CD1c-positive myeloid dendritic cell (primary cell): ENCODE results near the gene ZNG1A.
"Not testable (repeated sequence)": the region's sequence is repeated elsewhere in the genome, so short reads cannot be mapped to it uniquely, and the experiment has no call there.

ENCODE experiments used
- DNase-seq: peaks from one replicate; pipeline ENCODE4 v3.0.0-alpha.2; 2016; ENCODE audit errors: extremely low spot score

The ZNG1A gene

GRCh38 chr9:98775-99174 is 80.1 kb downstream of the ZNG1A start:
- DNase-seq = not testable (repeated sequence)

DNA sequence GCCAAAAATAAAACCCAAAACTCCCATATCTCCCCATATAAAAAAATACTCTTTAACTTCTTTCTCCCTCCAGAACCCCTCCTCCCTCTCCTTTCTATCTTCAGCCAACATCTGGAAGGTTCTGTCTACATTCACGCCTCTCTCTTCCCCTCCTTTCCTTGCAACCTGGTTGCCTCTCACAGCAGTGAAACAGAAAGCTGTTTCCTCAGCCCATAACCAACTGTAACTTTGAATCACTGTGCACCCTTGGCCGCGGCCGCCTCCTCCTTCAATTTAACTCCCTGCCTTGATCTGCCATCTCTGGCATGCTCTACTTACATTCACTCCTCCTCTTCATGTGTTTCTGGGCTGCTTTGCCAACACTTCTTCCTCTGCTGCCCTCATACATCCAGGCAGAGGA is 83.9 kb downstream of the ZNG1A start:
- DNase-seq = not testable (repeated sequence)

GRCh38 chr9:94323-94722 is 84.5 kb downstream of the ZNG1A start:
- DNase-seq = not testable (repeated sequence)

- DNase-seq = not testable (repeated sequence)
Measured at GRCh38 chr9:93909-94308, 84.9 kb downstream of the ZNG1A start.

DNA sequence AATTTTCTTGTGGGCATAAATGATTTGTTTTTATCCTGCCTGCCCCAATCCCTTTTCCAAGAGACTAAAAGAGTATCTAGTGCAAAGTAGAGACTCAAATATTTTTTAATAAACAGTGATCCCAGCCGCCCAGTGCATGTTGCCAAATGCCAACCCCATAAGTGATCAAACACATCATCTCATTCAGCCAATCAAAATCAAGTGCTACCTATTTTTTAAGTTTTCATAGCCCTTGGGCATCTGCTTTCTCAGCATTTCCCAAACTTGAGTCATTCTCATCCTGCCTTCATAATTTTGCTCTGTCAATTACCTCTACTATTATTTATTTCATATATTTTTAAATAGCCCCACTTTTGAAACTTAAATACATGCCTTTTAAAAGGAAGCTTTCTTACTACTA is 88.0 kb downstream of the ZNG1A start:
- not testable (repeated sequence) for DNase-seq

DNA sequence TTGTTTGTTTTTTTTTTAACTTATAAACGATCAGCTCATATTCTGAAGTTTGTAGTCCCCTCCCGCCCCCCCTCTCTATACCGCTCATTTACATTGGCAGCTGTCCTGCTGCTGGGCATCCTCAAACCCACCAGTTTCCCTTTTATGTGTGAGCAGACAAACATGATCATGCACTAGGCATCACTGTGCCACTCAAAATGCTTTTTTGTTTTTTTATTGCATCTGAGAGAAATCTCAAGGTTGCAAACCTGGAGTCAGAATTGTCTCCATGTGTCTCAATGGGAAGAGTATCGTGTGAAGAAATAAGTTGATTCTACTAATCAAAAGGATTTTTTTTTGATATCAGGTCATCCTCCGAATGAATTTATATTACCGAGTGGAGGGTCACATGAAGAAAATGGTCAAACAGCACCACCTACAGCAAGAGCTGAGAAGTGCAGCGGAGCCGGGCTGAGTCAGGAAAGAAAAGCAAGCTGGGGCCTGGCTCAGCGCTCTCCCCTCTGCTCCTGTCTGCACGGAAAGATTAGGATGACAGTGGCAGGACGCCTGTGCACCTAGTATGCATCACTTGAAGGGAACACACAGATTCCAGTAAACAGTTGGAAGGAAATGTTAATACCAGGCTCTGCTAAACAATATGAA is 90.3 kb downstream of the ZNG1A start:
- DNase-seq = not testable (repeated sequence)

DNA sequence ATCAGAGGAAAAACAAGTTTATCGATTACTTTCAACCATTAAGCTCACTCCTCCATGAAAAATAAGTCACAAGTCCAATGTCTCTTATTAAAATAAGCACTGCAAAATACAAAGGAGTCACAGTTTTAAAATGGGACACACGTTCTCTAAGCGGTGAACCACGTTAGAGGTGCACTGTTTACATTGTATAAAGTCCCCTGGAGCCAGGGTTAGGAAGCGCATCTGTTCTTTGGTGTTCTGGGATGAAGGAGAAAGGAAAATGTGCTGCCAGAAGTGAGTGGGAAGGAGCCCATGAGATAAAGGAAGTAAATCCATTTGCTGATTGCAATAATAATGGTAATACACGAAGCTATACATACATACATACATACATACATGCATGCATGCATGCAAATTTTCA is 91.0 kb downstream of the ZNG1A start:
- not testable (repeated sequence) for DNase-seq

DNA sequence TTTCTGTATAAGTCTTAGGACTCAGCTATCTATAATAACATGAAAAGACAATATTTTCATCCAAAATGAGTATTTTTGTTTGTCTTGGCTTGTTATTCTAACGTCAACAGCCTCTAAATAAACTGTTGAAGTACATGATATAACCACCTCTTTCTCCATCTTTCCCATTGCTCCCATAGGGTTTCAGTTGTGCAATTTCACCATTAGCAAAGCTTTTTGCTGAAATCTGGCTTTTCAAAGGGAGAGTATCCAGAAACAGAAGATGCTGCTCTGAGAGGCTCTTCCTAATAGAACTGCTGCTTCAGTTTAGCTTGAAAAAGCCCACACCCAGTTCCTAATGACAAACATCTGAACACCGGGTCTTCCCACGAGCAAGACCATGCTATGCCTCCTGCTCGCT is 91.8 kb downstream of the ZNG1A start:
- not testable (repeated sequence) for DNase-seq

- not testable (repeated sequence) for DNase-seq
Measured at GRCh38 chr9:86697-87096, 92.2 kb downstream of the ZNG1A start.

DNA sequence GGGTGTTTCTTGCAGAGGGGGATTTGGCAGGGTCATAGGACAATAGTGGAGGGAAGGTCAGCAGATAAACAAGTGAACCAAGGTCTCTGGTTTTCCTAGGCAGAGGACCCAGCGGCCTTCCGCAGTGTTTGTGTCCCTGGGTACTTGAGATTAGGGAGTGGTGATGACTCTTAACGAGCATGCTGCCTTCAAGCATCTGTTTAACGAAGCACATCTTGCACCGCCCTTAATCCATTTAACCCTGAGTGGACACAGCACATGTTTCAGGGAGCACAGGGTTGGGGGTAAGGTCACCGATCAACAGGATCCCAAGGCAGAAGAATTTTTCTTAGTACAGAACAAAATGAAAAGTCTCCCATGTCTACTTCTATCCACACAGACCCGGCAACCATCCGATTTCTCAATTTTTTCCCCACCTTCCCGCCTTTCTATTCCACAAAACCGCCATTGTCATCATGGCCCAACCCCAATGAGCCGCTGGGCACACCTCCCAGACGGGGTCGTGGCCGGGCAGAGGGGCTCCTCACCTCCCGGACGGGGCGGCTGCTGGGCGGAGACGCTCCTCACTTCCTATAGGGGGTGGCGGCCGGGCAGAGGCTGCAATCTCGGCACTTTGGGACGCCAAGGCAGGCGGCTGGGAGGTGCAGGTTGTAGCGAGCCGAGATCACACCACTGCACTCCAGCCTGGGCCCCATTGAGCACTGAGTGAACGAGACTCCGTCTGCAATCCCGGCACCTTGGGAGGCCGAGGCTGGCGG is 95.7 kb downstream of the ZNG1A start:
- not testable (repeated sequence) for DNase-seq

DNA sequence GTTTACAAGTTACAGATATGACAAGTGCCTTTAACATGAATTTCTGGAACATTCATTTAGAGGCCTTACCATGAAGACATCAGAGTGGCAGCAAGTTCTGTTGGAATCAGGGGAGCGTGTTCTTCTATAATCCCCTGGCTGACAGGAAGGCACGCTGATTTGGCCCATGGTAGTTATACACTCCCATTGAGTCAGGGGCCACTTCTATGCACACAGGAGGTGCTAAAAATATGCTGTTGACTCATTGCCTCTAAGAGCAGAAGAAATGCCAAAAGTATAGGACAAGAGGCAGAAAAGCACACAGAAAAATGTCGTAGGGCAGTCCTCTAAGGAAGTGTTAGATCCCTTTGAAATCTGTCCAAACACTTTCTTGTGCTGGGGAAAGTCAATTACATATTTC is 100.5 kb downstream of the ZNG1A start:
- DNase-seq = not testable (repeated sequence)

GRCh38 chr9:76389-76788 is 102.5 kb downstream of the ZNG1A start:
- not testable (repeated sequence) for DNase-seq

DNA sequence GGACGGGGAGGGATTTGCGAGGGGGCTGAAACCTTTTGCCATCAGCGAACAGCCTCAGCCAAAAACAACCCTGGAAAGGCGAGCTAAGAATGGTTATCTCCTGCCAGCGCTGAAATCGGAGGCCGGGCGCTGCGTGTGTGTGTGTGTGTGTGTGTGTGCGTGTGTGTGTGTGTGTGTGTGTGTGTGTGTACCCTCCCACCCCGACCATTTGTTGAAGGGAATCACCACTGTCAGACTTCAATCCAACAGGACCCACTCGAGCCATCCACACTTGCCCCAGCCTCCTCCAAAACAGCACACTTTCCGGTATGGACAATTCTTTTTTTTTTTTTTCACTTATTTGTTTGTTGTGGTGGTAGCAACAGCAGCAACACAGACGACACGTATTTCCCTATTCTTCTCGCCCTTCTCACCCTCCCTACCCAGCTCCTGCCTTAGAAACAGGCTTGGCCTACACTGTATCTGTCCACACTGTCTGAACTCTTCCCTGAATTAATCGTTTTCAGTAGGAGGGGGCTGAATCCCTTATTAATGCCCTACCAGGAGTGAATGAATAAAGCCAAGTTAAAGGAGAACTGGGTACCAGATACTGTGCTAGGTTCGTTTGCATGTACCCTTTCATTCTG is 104.8 kb downstream of the ZNG1A start:
- not testable (repeated sequence) for DNase-seq

DNA sequence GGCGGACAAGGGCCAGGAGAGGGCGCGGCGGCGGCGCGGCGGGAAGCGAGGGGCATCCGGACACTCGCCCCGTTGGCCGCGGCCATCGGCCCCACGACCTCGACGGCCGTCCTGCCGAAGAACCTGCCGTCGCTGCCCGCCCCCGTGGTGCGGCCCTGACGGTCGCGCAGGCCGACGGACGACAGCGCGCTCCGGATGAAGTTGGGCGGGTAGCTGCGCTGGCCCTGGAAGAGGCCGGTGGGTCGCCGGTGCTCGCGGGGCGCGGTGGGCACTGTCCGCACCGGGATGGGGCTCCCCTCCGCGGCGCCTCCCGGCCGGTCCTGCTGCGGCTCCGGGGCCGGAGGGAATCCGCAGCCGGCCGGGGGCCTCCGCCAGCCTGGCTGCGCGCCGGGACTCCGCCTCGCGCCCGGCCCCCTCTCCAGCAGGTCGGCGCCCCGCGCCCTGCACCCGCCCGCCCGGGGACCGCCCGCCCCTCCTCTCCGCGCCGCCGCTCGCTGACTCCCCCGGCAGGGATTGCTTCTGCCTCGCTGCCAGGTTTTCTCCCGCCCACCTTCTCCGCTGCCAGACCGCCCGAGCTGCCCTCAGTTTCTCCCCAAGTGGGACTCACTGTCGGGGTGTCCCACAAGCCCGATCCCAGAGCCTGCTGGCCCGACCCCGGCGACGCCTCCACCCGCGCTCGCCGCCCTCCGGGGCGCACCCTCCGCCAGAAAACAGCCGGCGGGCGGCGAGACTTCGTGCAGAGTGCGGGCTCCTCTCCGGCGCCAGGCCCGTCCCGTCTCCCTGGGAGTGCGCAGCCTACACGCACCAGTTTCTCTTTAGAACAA is 105.6 kb downstream of the ZNG1A start:
- DNase-seq = not testable (repeated sequence)
